Measurements from ENCODE around the gene AURKB. TPM values are rescaled to one million over a fixed set of nuclear protein-coding genes. Genes with fewer than 3 reads are reported as not detected.

AURKB gene
- total RNA-seq, 1 donor from 2014 or later = 15.7 TPM

GRCh38 chr17:8244768-8245167 lies 34.4 kb upstream of the AURKB start:
- Mint-ChIP-seq H3K4me3 (ENCODE audit: unreplicated experiment) (no peak overlapping the region), H3K27ac (ENCODE audit: unreplicated experiment) (no peak overlapping the region), H3K9me3 (ENCODE audit: unreplicated experiment) (no peaks in the 10 kb centered on the region), H3K4me1 (ENCODE audit: unreplicated experiment) (peaks cover 22% of the 10 kb centered on the region), H3K27me3 (ENCODE audit: unreplicated experiment) (no peaks in the 10 kb centered on the region), H3K36me3 (ENCODE audit: unreplicated experiment) (peaks cover 6% of the 10 kb centered on the region)
- no peak for DNase-seq (ENCODE audit: extremely low spot score, unreplicated experiment)
- no peak for TF ChIP-seq CTCF (IDR thresholded peaks at IDR 0.05)

DNA sequence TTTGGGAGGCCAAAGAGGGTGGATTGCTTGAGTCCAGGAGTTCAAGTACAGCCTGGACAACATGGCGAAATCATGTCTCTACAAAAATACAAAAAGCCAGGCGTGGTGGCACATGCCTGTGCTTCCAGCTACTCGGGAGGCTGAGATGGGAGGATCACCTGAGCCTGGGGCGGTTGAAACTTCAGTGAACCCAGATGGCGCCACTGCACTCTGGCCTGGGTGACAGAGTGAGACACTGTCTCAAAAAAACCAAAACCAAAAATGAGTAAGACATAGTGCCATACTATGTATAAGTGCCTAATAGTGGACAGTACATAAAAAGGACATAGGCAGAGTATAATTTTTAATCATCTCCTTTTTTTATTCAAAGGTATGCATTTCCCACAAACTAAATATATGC lies 33.5 kb upstream of the AURKB start:
- no peak for TF ChIP-seq CTCF (IDR thresholded peaks at IDR 0.05)
- H3K4me1 Mint-ChIP-seq (ENCODE audit: unreplicated experiment) = peaks cover 16% of the 10 kb centered on the region
- no peak overlapping the region for H3K4me3 Mint-ChIP-seq (ENCODE audit: unreplicated experiment)
- peaks cover 8% of the 10 kb centered on the region for H3K36me3 Mint-ChIP-seq (ENCODE audit: unreplicated experiment)
- no peak overlapping the region for H3K27ac Mint-ChIP-seq (ENCODE audit: unreplicated experiment)
- H3K9me3 Mint-ChIP-seq (ENCODE audit: unreplicated experiment) = no peaks in the 10 kb centered on the region
- no peaks in the 10 kb centered on the region for H3K27me3 Mint-ChIP-seq (ENCODE audit: unreplicated experiment)
- no peak for DNase-seq (ENCODE audit: extremely low spot score, unreplicated experiment)

- no peak overlapping the region for H3K4me3 Mint-ChIP-seq (ENCODE audit: unreplicated experiment)
- H3K4me1 Mint-ChIP-seq (ENCODE audit: unreplicated experiment) = no peaks in the 10 kb centered on the region
- H3K27ac Mint-ChIP-seq (ENCODE audit: unreplicated experiment) = no peak overlapping the region
- DNase-seq (ENCODE audit: extremely low spot score, unreplicated experiment) = no peak
- H3K27me3 Mint-ChIP-seq (ENCODE audit: unreplicated experiment) = no peaks in the 10 kb centered on the region
- peaks cover 42% of the 10 kb centered on the region for H3K36me3 Mint-ChIP-seq (ENCODE audit: unreplicated experiment)
- TF ChIP-seq CTCF (IDR thresholded peaks at IDR 0.05) = no peak
- H3K9me3 Mint-ChIP-seq (ENCODE audit: unreplicated experiment) = no peaks in the 10 kb centered on the region
These were observed 27.5 kb upstream of the AURKB start for GRCh38 chr17:8237886-8238285.

- no peak for DNase-seq (ENCODE audit: extremely low spot score, unreplicated experiment)
- Mint-ChIP-seq H3K4me1 (ENCODE audit: unreplicated experiment) (no peaks in the 10 kb centered on the region), H3K9me3 (ENCODE audit: unreplicated experiment) (no peaks in the 10 kb centered on the region), H3K27ac (ENCODE audit: unreplicated experiment) (no peak overlapping the region), H3K27me3 (ENCODE audit: unreplicated experiment) (no peaks in the 10 kb centered on the region), H3K36me3 (ENCODE audit: unreplicated experiment) (peaks cover 47% of the 10 kb centered on the region), H3K4me3 (ENCODE audit: unreplicated experiment) (no peak overlapping the region)
- TF ChIP-seq CTCF (IDR thresholded peaks at IDR 0.05) = no peak
These were observed 26.8 kb upstream of the AURKB start for GRCh38 chr17:8237175-8237574.

- Mint-ChIP-seq H3K36me3 (ENCODE audit: unreplicated experiment) (peaks cover 59% of the 10 kb centered on the region), H3K4me1 (ENCODE audit: unreplicated experiment) (no peaks in the 10 kb centered on the region), H3K27me3 (ENCODE audit: unreplicated experiment) (no peaks in the 10 kb centered on the region), H3K27ac (ENCODE audit: unreplicated experiment) (no peak overlapping the region), H3K4me3 (ENCODE audit: unreplicated experiment) (no peak overlapping the region), H3K9me3 (ENCODE audit: unreplicated experiment) (no peaks in the 10 kb centered on the region)
- TF ChIP-seq CTCF (IDR thresholded peaks at IDR 0.05) = no peak
- DNase-seq (ENCODE audit: extremely low spot score, unreplicated experiment) = no peak
These were observed 25.3 kb upstream of the AURKB start for GRCh38 chr17:8235676-8236075.

Data from osteocyte (in vitro differentiated cells).